ENCODE results near the gene YAF2. TPM values are rescaled to one million over a fixed set of nuclear protein-coding genes. Genes with fewer than 3 reads are reported as not detected.

The YAF2 gene
- total and polyA plus RNA-seq, 2 donors (not counting 3 experiments of a cell fraction or from before 2014, with no cell fraction given) = 6.9 to 29.2 TPM

- Histone ChIP-seq H3K9me1 (replicated peaks; ENCODE audit: control insufficient read depth, extremely low read depth, insufficient read depth, low read length) (no peaks in the 10 kb centered on the region), H3K36me3 (ENCODE audit: control insufficient read depth in 2 of 2, extremely low read depth in 1 of 2, insufficient read depth in 2 of 2, low read length in 2 of 2) (no peaks in the 10 kb centered on the region), H3K27ac (ENCODE audit: insufficient read depth, low read depth, low read length) (no peak overlapping the region), H3K4me2 (ENCODE audit: insufficient read depth, low read length) (no peak overlapping the region), H3K79me2 (ENCODE audit: control insufficient read depth, insufficient read depth, low read length) (peaks cover 17% of the 10 kb centered on the region), H3K4me3 (replicated peaks in 1 of 3; ENCODE audit: insufficient read depth in 1 of 3, low read depth in 1 of 3, low read length in 3 of 3) (no peak overlapping the region), H3K4me1 (ENCODE audit: control insufficient read depth, extremely low read depth, insufficient read depth, low read length) (peaks cover 4% of the 10 kb centered on the region), H3K9ac (replicated peaks; ENCODE audit: extremely low read depth, insufficient read depth, low read length) (no peak overlapping the region), H4K20me1 (replicated peaks; ENCODE audit: control insufficient read depth, extremely low read depth, insufficient read depth, low read length) (peaks cover 2% of the 10 kb centered on the region), H2AFZ (ENCODE audit: low read depth, low read length) (no peak overlapping the region), H3K9me3 (replicated peaks; ENCODE audit: control insufficient read depth, insufficient read depth, low read length) (no peaks in the 10 kb centered on the region), H3K27me3 (ENCODE audit: control insufficient read depth in 2 of 2, insufficient read depth in 2 of 2, low read length in 2 of 2) (no peaks in the 10 kb centered on the region)
- FAIRE-seq = no peak
- CTCF ChIA-PET = interaction anchor here (1.3 kb wide), 1 partner anchor 15 kb away, joined by 4 read pairs; no protein-coding TSS in a partner anchor
- intact Hi-C loops (cut with micrococcal nuclease) (no loop called here), dilution Hi-C loops (cut with MboI; ENCODE audit: extremely low pct_ligation_motif_present, low sequenced_read_pairs) (no loop called here)
- TF ChIP-seq POLR2AphosphoS5 (IDR thresholded peaks at IDR 0.05; ENCODE audit: insufficient read depth, low read depth, low read length) (no peak), GATA2 (IDR thresholded peaks at IDR 0.05; ENCODE audit: insufficient read depth, insufficient read length, low read depth, low read length) (no peak), FOS (IDR thresholded peaks at IDR 0.05; ENCODE audit: borderline replicate concordance, insufficient read depth, low read length) (no peak), EZH2 (IDR thresholded peaks at IDR 0.05; ENCODE audit: borderline replicate concordance, low read depth, low read length, severe bottlenecking) (no peak), POLR2A (IDR thresholded peaks at IDR 0.05; ENCODE audit: low read depth, low read length) (no peak), JUN (IDR thresholded peaks at IDR 0.05; ENCODE audit: borderline replicate concordance, insufficient read depth, insufficient read length, low read depth) (no peak), MAX (IDR thresholded peaks at IDR 0.05; ENCODE audit: insufficient read depth, insufficient read length) (no peak)
- no TSS peak for BruUV-seq (replicated peaks)
- DNase-seq (ENCODE audit: low read depth, low spot score) = no peak
- POLR2A ChIA-PET = interaction anchor here (0.6 kb wide), 1 partner anchor 74 kb away, joined by 3 read pairs; no protein-coding TSS in a partner anchor
These were observed 16.3 kb downstream of the YAF2 start for GRCh38 chr12:42221726-42222125.

- Histone ChIP-seq H3K27ac (ENCODE audit: insufficient read depth, low read depth, low read length) (no peak overlapping the region), H3K36me3 (ENCODE audit: control insufficient read depth in 2 of 2, extremely low read depth in 1 of 2, insufficient read depth in 2 of 2, low read length in 2 of 2) (no peaks in the 10 kb centered on the region), H3K4me2 (ENCODE audit: insufficient read depth, low read length) (no peak overlapping the region), H3K9me3 (replicated peaks; ENCODE audit: control insufficient read depth, insufficient read depth, low read length) (no peaks in the 10 kb centered on the region), H3K27me3 (ENCODE audit: control insufficient read depth in 2 of 2, insufficient read depth in 2 of 2, low read length in 2 of 2) (no peaks in the 10 kb centered on the region), H3K4me1 (ENCODE audit: control insufficient read depth, extremely low read depth, insufficient read depth, low read length) (peaks cover 4% of the 10 kb centered on the region), H3K9me1 (replicated peaks; ENCODE audit: control insufficient read depth, extremely low read depth, insufficient read depth, low read length) (no peaks in the 10 kb centered on the region), H4K20me1 (replicated peaks; ENCODE audit: control insufficient read depth, extremely low read depth, insufficient read depth, low read length) (peaks cover 8% of the 10 kb centered on the region), H3K79me2 (ENCODE audit: control insufficient read depth, insufficient read depth, low read length) (peaks cover 19% of the 10 kb centered on the region), H2AFZ (ENCODE audit: low read depth, low read length) (no peak overlapping the region), H3K9ac (replicated peaks; ENCODE audit: extremely low read depth, insufficient read depth, low read length) (no peak overlapping the region), H3K4me3 (replicated peaks in 1 of 3; ENCODE audit: insufficient read depth in 1 of 3, low read depth in 1 of 3, low read length in 3 of 3) (no peak overlapping the region)
- no TSS peak for BruUV-seq (replicated peaks)
- DNase-seq (ENCODE audit: low read depth, low spot score) (peak; percentile 11), FAIRE-seq (no peak)
- intact Hi-C loops (cut with micrococcal nuclease) = no loop called here
- ChIA-PET POLR2A (no interaction called here), CTCF (no interaction called here)
- dilution Hi-C loops (cut with MboI; ENCODE audit: extremely low pct_ligation_motif_present, low sequenced_read_pairs) = no loop called here
- TF ChIP-seq POLR2AphosphoS5 (IDR thresholded peaks at IDR 0.05; ENCODE audit: insufficient read depth, low read depth, low read length) (no peak), CTCF (IDR thresholded peaks at IDR 0.05; ENCODE audit: extremely low read depth in 1 of 2, insufficient read depth in 1 of 2, low read depth in 1 of 2, low read length in 2 of 2) (no peak), MYC (IDR thresholded peaks at IDR 0.05; ENCODE audit: low read depth, low read length) (no peak), EZH2 (IDR thresholded peaks at IDR 0.05; ENCODE audit: borderline replicate concordance, low read depth, low read length, severe bottlenecking) (no peak), POLR2A (IDR thresholded peaks at IDR 0.05; ENCODE audit: low read depth, low read length) (no peak), FOS (IDR thresholded peaks at IDR 0.05; ENCODE audit: borderline replicate concordance, insufficient read depth, low read length) (no peak), MAX (IDR thresholded peaks at IDR 0.05; ENCODE audit: insufficient read depth, insufficient read length) (no peak), GATA2 (IDR thresholded peaks at IDR 0.05; ENCODE audit: insufficient read depth, insufficient read length, low read depth, low read length) (no peak), JUN (IDR thresholded peaks at IDR 0.05; ENCODE audit: borderline replicate concordance, insufficient read depth, insufficient read length, low read depth) (no peak)
These were observed 20.4 kb downstream of the YAF2 start for GRCh38 chr12:42217656-42218055.
